Effector memory CD4-positive, alpha-beta T cell (primary cell): ENCODE data around the gene GJB3.

Experiments used
- DNase-seq, 3 donors: peaks; one replicate each; pipeline ENCODE4 v3.0.0-alpha.2; 2020
- H3K27ac ChIP-seq: 2 replicates; pipeline ENCODE4 v1.7.0; 2013; ENCODE audit warnings: mild to moderate bottlenecking, low read length, moderate library complexity; ENCODE audit not compliant: insufficient read depth, poor library complexity, severe bottlenecking
- H3K27me3 ChIP-seq: replicated peaks from 2 replicates; pipeline ENCODE4 v1.7.0; 2013; ENCODE audit warnings: mild to moderate bottlenecking, low read length; ENCODE audit not compliant: insufficient read depth, control insufficient read depth, poor library complexity, severe bottlenecking
- H3K36me3 ChIP-seq: 2 replicates; pipeline ENCODE4 v1.7.0; 2013; ENCODE audit warnings: mild to moderate bottlenecking, low read length, moderate library complexity; ENCODE audit not compliant: control insufficient read depth, insufficient read depth
- H3K4me1 ChIP-seq: 2 replicates; pipeline ENCODE4 v1.7.0; 2013; ENCODE audit warnings: low read length, mild to moderate bottlenecking; ENCODE audit not compliant: control insufficient read depth, insufficient read depth, poor library complexity, severe bottlenecking
- H3K4me3 ChIP-seq: 2 replicates; pipeline ENCODE4 v1.7.0; 2013; ENCODE audit warnings: low read length, low read depth, mild to moderate bottlenecking; ENCODE audit not compliant: insufficient read depth, poor library complexity, severe bottlenecking
- H3K9me3 ChIP-seq: 2 replicates; pipeline ENCODE4 v1.7.0; 2013; ENCODE audit warnings: mild to moderate bottlenecking, low read length, moderate library complexity; ENCODE audit not compliant: control insufficient read depth

Gene GJB3

DNA sequence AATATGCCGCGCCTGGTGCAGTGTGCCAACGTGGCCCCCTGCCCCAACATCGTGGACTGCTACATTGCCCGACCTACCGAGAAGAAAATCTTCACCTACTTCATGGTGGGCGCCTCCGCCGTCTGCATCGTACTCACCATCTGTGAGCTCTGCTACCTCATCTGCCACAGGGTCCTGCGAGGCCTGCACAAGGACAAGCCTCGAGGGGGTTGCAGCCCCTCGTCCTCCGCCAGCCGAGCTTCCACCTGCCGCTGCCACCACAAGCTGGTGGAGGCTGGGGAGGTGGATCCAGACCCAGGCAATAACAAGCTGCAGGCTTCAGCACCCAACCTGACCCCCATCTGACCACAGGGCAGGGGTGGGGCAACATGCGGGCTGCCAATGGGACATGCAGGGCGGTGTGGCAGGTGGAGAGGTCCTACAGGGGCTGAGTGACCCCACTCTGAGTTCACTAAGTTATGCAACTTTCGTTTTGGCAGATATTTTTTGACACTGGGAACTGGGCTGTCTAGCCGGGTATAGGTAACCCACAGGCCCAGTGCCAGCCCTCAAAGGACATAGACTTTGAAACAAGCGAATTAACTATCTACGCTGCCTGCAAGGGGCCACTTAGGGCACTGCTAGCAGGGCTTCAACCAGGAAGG lies 4.3 kb downstream of the GJB3 start:
- no peak for DNase-seq
- peaks cover 18% of the 10 kb centered on the region for H3K27me3 ChIP-seq

DNA sequence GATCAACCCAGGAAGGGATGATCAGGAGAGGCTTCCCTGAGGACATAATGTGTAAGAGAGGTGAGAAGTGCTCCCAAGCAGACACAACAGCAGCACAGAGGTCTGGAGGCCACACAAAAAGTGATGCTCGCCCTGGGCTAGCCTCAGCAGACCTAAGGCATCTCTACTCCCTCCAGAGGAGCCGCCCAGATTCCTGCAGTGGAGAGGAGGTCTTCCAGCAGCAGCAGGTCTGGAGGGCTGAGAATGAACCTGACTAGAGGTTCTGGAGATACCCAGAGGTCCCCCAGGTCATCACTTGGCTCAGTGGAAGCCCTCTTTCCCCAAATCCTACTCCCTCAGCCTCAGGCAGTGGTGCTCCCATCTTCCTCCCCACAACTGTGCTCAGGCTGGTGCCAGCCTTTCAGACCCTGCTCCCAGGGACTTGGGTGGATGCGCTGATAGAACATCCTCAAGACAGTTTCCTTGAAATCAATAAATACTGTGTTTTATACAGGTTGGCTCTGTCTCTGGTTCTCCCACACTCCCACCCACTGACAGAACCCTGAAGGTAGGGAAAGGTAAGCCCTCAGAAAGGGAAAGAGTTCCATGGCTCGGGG lies 5.0 kb downstream of the GJB3 start:
- no peaks in the 10 kb centered on the region for H3K36me3 ChIP-seq
- no peaks in the 10 kb centered on the region for H3K9me3 ChIP-seq
- H3K27ac ChIP-seq = no peak overlapping the region
- peaks cover 12% of the 10 kb centered on the region for H3K4me1 ChIP-seq
- no peak overlapping the region for H3K4me3 ChIP-seq
- no peak for DNase-seq
- peaks cover 14% of the 10 kb centered on the region for H3K27me3 ChIP-seq

More for the DNA sequence above, 4.3 kb downstream of the GJB3 start:
- Histone ChIP-seq H3K9me3 (no peaks in the 10 kb centered on the region), H3K4me3 (no peak overlapping the region), H3K4me1 (peaks cover 12% of the 10 kb centered on the region), H3K27ac (no peak overlapping the region), H3K36me3 (no peaks in the 10 kb centered on the region)

DNA sequence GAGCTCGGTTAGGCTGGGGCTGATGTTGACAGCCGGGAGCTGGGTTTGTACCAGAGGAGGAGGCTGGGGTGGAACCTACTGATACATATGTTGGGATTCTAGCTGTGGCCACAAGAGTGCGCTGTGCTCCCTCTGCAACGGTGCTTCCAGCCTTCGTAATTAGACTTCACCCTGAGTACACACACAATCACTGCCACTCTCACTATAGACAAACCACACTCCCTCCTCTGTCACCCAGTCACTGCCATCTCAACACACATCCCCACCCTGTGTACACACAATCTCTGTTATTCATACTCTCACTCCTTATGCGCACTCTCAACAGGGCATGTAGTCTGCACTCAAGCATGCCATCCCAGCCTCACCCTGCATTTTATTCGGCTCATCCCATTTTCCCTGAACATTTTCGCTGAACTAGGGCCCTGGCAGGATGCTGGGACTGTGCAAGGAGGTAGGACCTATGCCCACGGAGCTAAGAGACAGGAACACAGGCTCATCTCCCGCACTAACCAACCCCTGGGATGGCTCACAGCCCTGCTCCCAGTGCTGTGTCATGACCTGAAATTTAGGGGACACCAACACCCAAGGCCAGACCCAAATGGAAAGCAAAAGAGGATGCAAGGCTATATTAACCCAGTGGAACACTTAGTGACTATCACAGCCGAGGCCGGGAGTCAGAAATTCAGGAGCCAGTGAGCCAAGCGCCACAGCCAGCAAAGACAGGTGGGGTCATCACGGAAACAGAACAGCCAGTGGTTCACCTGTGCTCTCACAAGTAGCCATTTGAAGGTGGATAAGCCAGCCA lies 5.7 kb downstream of the GJB3 start:
- Histone ChIP-seq H3K9me3 (no peaks in the 10 kb centered on the region), H3K27ac (no peak overlapping the region), H3K4me3 (no peak overlapping the region), H3K27me3 (peaks cover 7% of the 10 kb centered on the region), H3K36me3 (no peaks in the 10 kb centered on the region), H3K4me1 (peaks cover 5% of the 10 kb centered on the region)
- DNase-seq = peak; percentile 15 to 21 (median 20)

DNA sequence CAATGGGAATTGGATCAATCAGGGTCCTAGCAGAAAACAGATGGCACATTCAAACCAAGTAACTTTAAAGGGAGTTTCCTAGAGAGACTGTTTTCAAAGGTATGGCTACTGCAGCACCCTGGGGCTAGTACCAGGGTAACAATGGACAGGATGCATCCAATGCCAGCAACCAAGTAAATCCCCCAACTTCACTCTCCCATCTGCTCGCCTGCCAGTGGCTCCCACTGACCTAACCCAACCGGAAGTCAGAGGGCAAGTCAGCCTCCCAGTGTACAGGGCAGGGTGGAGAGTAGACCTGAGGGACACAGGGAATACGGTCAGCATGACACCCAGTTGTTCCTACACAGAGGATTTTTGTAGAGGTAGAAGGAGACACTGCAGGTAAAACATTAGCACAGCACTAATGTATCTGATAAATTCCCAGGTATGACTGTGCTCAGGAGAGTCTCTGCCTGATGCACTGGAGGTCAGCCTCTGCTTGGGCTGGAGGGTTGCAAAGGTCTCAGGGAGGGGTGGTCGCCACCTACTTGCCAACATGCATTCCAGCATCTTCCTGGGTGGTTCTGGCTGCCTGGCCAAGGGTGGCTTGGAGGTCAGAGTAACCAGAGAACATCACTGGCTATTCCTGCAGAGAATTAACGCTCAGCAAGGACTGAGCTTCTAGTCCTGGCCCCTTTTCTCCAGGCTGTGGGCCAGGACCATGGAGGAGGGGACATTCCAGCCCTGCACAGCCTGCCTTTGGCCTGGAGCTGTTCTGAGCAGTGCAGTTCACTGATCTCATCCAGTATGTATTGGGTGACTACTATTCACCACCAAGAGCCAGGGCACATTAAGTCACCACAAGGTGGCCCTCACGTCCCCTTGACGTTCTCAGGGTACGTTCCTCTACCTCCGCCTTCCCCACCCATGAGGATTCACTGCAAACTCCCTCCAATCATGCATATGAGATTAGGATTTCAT lies 6.7 kb downstream of the GJB3 start:
- no peak for DNase-seq
- no peak overlapping the region for H3K27ac ChIP-seq
- H3K4me3 ChIP-seq = no peak overlapping the region
- H3K27me3 ChIP-seq = no peaks in the 10 kb centered on the region
- H3K36me3 ChIP-seq = no peaks in the 10 kb centered on the region
- no peaks in the 10 kb centered on the region for H3K9me3 ChIP-seq
- H3K4me1 ChIP-seq = peaks cover 3% of the 10 kb centered on the region

DNA sequence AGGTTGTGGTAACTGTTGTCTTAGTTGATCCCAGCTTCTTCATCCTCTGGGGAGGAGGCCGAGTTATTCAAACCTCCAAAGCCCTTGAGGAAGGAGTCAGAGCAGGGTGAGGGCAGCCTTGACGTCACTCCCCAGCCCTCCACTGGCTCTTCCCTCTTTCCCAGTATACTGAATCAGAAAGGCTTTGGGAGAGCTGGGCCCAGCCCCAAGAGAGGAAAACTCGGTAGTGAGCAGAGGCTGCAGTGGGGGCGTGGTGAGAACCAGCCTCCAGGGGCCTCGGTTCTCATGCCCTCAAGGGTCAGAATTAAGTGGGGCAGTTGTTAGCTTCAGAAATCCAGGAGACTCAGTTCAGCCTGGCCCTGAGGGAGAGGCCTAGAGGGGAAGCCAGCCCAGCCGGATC lies 10.0 kb downstream of the GJB3 start:
- no peak for DNase-seq
- Histone ChIP-seq H3K27me3 (no peaks in the 10 kb centered on the region), H3K27ac (no peak overlapping the region), H3K4me1 (peaks cover 3% of the 10 kb centered on the region), H3K9me3 (no peaks in the 10 kb centered on the region), H3K4me3 (no peak overlapping the region), H3K36me3 (no peaks in the 10 kb centered on the region)

DNA sequence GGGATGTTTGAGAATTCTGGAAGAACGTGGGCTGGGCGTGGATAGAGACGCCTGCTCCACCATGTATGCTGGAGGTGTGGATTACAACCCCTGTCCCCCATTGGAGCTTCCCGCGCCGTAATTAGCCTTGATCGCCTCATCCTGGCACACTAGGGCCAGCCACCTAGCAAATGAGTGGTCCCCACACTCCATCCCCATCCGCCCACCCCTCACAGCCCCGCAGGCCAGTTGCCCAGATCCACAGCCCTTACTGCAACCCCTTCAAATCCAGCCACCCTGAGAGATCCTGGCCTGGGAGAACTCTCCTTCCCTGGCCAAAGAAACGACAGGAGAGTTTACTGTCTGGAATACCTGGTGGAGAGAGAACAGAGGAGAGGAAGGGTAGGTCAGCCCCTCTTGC lies 11.4 kb downstream of the GJB3 start:
- no peak for DNase-seq
- Histone ChIP-seq H3K36me3 (no peaks in the 10 kb centered on the region), H3K4me1 (peaks cover 3% of the 10 kb centered on the region), H3K27me3 (no peaks in the 10 kb centered on the region), H3K4me3 (no peak overlapping the region), H3K27ac (no peak overlapping the region), H3K9me3 (no peaks in the 10 kb centered on the region)

DNA sequence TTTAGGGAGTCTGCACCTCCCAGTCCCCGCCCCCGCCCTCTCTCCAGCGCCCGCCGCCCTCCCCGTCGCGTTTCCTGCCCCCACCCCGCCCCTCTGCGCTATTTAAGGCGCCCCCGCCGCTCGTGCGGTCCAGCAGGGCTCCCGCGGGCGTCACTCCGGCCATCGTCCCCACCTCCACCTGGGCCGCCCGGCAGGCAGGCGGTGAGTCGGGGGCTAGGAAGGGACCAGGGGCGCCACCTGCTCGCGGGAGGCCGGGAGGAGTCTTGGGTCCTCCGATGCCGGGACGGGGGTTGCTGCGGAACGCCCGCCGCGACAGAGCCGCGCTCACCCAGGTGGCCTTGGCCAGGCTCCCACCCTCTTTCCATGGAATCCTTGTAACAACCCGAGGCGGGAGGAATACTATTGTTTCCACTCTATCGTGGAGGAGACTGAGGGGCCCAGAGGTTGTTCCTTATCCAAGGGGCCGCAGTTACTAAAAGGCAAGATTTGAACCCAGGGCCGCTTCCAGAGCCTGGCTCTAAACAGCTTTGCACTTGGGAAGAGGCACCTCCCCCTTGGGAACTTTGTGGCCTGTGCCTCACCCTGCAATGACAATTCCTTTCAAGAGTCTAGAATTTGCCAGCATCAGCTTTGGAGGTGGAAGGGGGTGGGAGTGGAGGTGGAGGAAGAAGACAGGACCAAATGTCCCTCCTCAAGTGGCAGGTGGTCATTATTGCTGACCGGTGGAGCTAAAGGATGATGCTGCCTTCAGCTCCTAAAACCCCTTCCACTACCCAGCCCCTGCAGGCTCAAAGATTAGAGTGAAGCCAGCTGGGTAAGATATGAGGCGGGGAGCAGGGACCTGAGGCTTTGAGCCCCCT lies 12.1 kb downstream of the GJB3 start, which contains the start of gene GJA4:
Gene GJA4, plus strand, starts transcription at position 132 of the 860 bp plus-strand sequence. CDS start 1,215 bp downstream, outside the sequence.
- H3K4me1 ChIP-seq = peaks cover 3% of the 10 kb centered on the region
- H3K36me3 ChIP-seq = no peaks in the 10 kb centered on the region
- H3K27me3 ChIP-seq = no peaks in the 10 kb centered on the region
- H3K27ac ChIP-seq = no peak within 1 kb of the TSS
- H3K4me3 ChIP-seq = peak within 1 kb of the TSS; percentile 35
- H3K9me3 ChIP-seq = no peaks in the 10 kb centered on the region
- no peak for DNase-seq

DNA sequence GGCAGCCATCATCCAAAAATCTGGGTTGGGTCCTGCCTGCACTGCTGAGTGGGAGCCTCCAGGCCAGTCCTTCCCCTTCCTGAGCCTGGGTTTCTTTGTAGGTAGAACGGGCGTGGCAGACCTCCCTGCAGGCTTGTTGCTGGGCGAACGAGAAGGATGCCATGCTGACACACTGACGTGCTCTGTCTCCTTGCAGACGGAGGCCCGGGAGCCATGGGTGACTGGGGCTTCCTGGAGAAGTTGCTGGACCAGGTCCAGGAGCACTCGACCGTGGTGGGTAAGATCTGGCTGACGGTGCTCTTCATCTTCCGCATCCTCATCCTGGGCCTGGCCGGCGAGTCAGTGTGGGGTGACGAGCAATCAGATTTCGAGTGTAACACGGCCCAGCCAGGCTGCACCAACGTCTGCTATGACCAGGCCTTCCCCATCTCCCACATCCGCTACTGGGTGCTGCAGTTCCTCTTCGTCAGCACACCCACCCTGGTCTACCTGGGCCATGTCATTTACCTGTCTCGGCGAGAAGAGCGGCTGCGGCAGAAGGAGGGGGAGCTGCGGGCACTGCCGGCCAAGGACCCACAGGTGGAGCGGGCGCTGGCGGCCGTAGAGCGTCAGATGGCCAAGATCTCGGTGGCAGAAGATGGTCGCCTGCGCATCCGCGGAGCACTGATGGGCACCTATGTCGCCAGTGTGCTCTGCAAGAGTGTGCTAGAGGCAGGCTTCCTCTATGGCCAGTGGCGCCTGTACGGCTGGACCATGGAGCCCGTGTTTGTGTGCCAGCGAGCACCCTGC lies 13.2 kb downstream of the GJB3 start:
- no peak for DNase-seq

More for the DNA sequence above, 13.2 kb downstream of the GJB3 start:
- Histone ChIP-seq H3K4me3 (no peak overlapping the region), H3K4me1 (peaks cover 3% of the 10 kb centered on the region), H3K27me3 (no peaks in the 10 kb centered on the region), H3K9me3 (no peaks in the 10 kb centered on the region), H3K36me3 (no peaks in the 10 kb centered on the region), H3K27ac (no peak overlapping the region)
